Anterior cingulate cortex (tissue), 58 donors: Measurements from ENCODE around the gene SPTY2D1.
A peak's percentile ranks its signal among the peaks of the same experiment; 100 is the strongest.
"Not testable (repeated sequence)": the region's sequence is repeated elsewhere in the genome, so short reads cannot be mapped to it uniquely, and the experiment has no call there.

Source experiments
- DNase-seq, 58 donors: peaks; one replicate each; lab custom pipeline; 2025; lab: John Stamatoyannopoulos, UW

SPTY2D1 gene, protein sequence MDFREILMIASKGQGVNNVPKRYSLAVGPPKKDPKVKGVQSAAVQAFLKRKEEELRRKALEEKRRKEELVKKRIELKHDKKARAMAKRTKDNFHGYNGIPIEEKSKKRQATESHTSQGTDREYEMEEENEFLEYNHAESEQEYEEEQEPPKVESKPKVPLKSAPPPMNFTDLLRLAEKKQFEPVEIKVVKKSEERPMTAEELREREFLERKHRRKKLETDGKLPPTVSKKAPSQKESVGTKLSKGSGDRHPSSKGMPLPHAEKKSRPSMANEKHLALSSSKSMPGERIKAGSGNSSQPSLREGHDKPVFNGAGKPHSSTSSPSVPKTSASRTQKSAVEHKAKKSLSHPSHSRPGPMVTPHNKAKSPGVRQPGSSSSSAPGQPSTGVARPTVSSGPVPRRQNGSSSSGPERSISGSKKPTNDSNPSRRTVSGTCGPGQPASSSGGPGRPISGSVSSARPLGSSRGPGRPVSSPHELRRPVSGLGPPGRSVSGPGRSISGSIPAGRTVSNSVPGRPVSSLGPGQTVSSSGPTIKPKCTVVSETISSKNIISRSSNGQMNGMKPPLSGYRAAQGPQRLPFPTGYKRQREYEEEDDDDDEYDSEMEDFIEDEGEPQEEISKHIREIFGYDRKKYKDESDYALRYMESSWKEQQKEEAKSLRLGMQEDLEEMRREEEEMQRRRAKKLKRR

DNA sequence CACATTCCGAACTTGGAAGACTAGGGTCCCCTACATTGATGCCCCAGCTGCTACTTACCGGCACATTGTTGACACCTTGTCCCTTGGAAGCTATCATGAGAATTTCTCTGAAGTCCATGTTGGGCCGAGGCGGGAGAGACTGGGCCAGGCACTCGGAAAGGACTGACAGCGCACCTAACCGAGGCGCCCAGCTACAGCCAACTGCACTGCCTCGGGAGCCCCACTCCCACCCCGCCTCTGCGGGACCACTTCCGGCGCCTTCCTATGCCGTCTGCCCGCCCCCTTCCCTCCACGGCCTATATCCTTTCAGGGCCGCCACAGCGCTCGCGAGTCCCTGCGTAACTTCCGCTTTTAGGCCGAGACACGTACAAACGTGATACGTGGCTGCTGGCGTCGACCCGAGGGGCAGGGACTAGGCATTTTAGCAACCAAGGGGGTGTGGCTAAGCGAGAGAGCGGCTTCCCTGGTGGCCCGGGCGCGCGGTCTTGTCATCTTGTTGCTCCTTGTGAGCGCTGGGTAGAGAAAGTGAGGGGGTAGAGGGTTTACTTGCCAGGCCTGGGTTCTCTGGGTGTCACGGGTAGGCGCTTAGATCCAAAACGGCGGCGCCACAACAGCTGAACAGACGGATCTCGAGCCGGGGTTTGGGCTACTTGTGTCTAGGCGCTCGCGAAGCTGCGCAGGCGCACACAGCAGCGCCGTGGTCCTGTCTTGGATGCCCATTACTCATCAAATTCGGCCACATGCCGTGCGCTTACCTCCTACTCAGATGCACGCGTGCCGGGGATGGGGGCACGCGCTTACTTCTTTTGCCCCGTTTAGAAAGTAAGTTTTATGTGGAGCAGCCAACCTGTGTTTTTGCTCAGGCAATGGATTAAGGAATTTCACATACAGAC, at the start of gene SPTY2D1:
SPTY2D1 (minus strand) TSS at position 203 of the 893 bp plus-strand sequence; CDS start at position 118, 85 bp downstream.
- peak; percentile 94 to 99 (median 98) for DNase-seq

DNA sequence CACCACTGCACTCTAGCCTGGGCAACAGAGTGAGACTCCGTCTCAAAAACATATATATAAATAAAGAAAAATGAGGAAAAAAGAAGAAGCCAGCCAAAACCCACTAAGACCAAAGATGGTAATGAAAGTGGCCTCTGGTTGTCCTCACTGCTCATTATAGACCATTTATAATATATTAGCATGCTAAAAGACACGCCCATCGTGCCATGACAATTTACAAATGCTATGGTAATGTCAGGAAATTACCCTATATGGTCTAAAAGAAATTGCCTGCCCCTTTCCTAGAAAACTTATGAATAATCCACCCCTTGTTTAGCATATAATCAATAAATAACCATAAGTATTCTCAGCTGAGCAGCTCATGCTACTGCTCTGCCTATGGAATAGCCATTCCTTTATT, 48.3 kb upstream of the SPTY2D1 start:
- DNase-seq = no peak

DNA sequence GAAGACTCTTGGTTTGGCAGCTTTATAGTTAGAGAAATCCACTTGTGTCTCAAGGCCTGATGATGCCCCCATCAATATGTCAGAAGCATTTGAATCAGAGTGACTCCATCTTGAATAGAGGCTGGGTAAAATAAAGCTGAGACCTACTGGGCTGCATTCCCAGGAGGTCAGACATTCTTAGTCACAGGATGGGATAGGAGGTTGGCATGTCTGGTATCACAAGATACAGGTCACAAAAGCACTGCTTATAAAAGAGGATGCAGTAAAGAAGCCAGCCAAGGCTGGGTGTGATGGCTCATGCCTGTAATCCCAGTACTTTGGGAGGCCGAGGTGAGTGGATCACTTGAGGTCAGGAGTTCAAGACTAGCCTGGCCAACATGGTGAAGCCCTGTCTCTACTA, 47.8 kb upstream of the SPTY2D1 start:
- DNase-seq = not testable (repeated sequence)

DNA sequence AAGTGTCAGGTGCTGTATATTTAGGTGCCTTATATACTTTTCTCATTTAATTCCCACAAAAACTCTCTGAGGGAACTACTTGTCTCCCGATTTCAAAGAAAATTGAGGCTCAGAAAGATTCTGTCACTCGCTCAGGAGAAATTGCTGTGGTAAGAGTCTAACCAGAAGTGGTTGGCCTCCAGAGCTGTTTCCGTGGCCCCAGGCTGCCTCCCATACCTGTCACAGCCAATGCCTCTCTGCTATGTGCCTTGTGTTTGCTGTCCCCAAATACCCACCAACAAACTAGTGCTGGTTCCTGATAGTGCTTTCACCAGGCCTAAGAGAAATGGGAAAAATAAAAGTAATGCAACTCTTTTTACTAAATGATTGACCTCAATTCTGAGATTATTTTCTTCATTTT, 43.4 kb upstream of the SPTY2D1 start:
- DNase-seq = no peak

DNA sequence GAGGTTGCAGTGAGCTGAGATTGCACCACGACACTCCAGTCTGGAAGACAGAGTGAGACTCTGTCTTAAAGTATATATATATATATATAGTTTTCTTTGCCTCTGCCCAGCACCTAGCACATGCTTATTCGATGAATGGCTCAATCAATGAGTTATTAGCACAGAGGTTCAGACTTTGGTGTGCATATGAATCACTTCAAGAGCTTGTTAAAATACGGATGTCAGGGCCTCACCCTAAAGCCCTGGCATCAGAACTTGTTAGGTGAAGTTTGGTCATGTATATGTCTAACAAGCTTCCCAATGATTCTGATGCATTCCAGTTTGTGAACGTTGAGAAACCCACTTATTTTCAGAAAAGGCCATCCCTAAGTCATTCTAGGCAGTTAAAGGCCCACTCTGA, 42.7 kb upstream of the SPTY2D1 start:
- no peak for DNase-seq

DNA sequence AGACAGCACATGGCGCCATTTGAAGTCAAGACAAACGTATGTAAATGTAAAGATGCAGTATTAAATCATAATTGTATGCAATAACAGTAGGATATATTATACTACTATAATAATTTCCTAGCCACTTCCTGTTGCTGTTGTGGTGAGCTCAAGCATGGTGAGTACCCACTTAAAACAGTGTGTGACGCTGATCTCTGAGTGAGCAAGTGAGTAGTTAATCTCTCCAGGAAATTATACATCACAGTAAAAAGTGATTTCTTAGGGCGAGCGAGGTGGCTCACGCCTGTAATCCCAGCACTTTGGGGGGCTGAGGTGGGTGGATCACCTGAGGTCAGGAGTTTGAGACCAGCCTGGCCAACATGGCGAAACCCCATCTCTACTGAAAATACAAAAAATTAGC, 38.1 kb upstream of the SPTY2D1 start:
- not testable (repeated sequence) for DNase-seq

DNA sequence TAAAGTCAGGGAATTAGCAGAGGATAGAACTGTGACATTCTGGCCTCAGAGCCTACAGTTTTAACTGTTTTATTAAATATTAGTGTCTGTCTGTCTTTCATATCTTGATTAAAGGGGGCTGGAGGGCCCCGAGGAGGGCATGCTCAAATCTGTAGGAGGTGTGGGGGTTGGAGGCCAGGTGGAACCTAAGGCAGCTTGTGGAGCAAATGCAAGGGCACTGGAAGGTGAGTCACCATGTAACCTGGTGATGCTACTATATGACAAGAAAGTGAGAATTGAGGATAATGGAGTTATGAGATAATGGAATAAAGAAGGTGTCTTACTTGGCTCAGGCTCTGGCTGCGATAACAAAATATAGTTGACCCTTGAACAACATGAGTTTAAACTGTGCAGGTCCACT, 37.1 kb upstream of the SPTY2D1 start:
- no peak for DNase-seq

DNA sequence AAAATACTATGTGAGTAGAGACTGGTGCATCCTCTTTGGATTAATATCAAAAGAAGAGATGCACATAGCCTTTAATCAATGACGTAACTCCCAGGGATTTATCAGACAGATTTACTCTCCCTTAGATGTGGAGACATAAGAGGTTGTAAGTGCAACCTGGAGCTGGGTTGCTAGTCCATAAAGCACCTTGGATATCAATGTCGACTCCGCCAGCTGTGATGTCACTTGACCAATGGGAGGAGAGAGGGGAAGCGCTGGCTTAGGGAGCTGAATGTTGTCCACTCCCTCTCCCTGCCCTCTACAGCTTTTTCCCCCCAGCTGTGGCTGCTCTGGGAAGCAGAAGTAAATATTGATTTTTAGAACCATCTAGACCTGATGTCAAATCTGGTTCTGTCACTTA, 35.6 kb upstream of the SPTY2D1 start:
- DNase-seq = no peak

DNA sequence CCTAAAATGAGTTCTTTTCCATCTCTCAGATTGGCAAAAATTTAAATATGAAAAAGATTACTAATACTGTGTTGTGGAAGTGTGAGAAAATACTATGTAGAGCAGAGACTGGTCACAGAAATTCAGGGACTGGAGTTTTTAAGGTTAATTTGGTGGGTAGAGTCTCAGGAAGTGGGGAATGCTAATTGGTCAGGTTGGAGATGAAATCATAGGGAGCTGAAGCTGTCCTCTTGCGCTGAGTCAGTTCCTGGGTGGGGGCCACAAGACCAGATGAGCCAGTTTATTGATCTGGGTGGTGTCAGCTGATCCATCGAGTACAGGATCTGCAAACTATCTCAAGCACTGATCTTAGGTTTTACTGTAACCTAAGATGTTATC, 35.1 kb upstream of the SPTY2D1 start:
- DNase-seq = no peak

DNA sequence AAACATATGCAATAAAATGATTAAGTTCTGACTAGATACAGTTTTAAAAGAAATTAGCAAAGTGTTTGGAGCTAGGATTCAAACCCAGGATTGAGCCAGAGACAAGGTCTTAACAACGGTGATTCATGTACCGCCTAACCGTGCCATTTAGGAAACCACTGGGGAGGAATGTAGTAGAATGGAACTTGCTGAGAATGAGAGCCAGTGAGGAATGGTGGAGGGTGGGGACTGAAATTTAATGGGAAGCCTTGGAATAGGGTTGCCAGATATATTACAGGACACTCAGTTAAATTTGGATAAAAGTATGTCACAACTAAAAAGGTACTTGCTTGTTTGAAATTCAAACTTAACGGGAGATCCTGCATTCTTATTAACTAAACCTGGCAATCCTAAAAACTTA, 34.0 kb upstream of the SPTY2D1 start:
- DNase-seq = no peak

DNA sequence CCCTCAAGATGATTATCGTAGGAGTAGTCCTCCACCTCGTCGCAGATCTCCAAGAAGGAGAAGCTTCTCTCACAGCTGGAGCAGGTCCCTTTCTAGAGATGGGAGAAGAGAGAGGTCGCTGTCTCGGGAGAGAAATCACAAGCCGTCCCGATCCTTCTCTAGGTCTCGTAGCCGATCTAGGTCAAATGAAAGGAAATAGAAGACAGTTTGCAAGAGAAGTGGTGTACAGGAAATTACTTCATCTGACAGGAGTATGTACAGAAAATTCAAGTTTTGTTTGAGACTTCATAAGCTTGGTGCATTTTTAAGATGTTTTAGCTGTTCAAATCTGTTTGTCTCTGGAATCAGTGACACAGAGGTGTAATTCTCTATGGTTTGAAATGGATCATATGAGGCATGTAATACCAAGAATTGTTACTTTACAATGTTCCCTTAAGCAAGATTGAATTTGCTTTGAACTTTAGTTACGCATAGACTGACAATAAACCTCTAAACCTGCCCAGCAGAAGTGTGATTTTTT, 31.3 kb upstream of the SPTY2D1 start:
- not testable (repeated sequence) for DNase-seq

DNA sequence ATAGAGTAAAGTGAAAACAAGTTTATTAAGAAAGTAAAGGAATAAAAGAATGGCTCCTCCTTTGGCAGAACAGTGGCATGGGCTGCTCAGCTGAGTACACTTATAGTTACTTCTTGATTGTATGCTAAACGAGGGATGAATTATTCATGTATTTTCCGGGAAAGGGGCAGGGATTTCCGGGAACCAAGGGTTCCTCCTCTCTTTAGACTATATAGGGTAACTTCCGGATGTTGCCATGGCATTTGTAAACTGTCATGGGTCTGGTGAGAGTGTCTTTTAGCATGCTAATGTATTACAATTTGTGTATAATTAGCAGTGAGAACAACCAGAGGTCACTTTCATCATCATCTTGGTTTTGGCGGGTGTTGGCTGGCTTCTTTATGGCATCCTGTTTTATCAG, 23.5 kb upstream of the SPTY2D1 start:
- DNase-seq = no peak

DNA sequence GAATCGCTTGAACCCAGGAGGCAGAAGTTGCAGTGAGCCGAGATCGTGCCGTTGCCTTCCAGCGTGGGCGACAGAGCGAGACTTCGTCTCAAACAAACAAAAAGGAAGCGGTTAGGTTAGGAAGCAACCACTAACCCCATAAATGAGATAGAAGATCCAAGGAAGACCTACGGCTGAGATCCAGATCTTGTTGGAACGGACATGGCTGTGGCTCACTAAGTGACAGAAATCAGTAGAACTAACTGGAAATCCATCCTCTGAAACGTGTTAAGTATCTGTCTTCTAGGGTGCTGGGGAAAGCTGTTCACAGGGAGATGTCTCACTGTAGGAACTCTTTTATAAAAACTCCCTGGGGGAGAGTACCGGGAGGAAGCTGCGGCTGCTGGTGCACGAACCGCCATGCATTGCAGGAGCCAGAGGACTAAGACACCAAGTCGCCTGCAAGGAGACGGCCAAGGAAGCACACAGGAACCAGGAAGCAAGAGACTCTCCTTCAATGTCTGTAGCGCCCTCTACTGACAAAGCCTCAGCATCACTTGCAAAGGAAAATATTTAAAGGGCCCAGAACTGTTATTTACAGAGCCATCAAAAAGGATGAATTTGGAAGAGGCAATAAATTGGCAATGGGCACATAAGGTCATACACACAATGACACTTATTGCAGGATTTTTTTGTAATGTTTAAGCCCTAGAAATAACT, 16.9 kb upstream of the SPTY2D1 start:
- no peak for DNase-seq

DNA sequence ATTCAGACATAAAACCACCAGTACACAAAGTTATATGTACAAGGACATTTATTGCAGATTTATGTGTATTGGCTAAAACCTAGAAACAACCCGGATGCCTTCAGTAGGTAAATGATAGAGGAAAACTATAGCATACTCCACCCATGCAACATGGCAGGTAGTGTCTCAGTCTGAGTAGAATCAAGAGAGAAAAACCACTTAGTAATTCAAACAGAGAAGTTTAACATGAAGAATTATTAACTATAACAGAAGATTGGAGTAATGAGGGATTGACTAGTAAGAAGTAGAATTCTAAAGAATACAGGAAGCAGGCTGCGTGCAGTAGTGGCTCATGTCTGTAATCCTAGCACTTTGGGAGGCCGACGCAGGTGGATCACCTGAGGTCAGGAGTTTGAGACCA, 16.2 kb upstream of the SPTY2D1 start:
- DNase-seq = no peak

DNA sequence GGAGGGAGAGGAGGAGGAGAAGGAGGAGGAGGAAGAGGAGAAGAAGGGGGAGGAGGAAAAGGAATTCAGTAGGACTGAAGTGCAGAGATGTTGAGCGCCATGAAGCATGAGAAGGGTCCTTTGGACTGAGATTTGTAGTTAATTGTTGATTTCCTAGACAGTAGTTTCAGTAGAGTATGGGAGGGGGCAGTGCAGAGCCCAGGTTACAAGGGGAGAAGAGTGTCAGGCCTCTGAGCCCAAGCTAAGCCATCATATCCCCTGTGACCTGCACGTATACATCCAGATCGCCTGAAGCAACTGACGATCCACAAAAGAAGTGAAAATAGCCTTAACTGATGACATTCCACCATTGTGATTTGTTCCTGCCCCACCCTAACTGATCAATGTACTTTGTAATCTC, 8.9 kb upstream of the SPTY2D1 start:
- DNase-seq = not testable (repeated sequence)

DNA sequence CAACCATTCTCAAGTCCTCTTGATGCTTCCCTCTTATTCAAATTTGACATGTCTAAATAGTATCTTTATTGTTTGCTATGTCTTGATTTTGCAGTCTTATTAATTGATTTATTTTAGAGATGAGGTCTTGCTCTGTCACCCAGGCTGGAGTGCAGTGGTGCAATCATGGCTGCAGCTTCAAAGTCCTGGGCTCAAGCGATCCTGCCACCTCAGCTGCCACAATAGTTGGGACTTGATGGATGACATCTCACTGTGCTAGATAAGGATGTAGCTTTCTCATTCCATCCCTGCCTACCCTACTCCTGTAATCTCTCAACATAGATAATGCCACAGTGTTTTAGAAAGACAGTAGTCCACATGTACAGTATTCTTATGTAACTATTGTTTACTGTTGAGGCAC, 7.5 kb upstream of the SPTY2D1 start:
- no peak for DNase-seq

DNA sequence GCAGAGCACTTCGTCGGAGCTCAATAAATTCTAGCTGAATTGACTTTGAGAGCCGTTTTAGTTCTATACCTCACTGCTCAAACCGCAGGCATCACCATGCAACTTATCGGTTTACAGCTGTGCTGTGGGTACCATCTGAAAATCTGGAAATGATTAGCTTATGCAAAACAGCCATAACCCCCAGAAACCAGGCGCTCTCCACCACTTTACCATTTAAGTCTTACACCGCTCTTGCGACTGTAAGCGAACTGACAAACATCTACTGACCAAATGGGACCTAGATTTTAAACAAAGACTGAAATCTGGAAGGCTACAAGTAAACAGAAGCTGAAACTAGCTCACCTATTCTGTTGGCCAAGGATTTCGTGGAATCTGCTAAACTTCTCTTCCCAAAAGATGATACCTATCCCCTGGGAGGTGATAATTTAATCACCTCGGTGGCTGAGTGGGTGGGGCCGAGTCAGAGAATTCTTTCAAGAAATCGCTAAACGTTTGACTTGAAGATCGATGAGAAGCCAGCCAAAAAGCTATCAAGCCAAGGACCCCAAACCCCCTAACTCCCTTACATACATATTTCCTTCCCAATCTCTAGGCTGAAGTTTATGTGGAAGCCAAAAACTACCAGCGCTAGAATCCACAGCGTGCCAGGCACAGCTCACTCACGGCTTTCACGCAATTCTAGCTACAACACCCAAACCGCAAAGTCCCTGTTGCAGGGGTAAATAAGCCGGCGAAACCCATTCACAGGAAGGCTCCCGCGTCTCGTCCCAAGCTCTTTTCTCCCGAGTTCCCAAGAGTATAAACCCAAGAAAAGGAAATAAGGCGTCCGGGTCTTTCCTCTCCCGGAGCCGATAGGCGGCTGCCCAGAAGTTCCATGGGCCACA, 644 bp downstream of the SPTY2D1 start:
- DNase-seq = peak in 1 of 58 donors; percentile 43

DNA sequence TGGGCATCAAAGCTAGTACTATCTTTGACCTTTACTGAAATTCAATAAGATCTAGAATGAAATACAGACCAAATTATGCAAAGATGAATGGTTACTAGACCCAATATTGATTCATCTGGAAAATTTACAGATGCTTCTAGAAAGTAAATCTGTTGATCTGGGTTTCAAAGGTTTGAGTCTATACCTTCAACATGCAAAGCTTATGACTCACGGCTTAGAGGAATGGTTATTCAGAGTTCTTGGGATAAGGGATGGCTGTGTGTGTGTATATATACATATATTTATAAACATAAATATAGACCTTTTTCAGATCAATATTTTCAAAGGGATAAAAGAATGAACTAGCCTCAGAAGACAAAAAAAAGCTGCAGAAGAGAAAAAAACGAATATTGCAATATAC, 1.3 kb downstream of the SPTY2D1 start:
- DNase-seq = no peak

DNA sequence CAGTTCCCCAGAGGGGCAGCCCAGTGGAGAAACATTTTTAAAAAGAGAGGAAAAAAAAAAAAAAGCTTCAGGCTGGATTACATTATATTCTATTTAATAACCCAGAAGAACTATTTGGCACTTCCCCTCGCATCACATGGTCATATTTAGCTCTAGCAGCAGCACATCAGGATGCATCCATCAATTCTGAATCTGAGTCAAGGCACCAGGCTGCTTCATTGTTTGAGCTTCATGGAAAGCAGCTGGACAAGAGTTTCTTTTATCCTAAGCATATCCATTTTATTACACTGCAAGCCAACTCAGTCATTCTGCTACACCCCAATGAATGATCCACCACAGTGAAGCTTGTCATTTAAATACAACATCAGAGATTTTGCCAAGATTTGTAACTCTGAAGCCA, 10.0 kb downstream of the SPTY2D1 start:
- DNase-seq = no peak
